HL-60 (cell line): ENCODE data around the gene HUWE1.
A peak's percentile ranks its signal among the peaks of the same experiment; 100 is the strongest.

Source experiments
- DNase-seq, 2 experiments: peaks; one replicate each; pipeline ENCODE4 v3.0.0-alpha.2; 2010 to 2020; ENCODE audit warnings: low read depth in 1 of 2, low spot score in 1 of 2
- H3K27ac ChIP-seq: fragments of 250-450 bp; sonication (Bioruptor Pico); replicated peaks from 2 replicates; pipeline ENCODE4 v1.5.1; 2020; ENCODE audit warnings: mild to moderate bottlenecking, moderate library complexity
- H3K27me3 ChIP-seq: fragments of 250-450 bp; sonication (Bioruptor Pico); 2 replicates; pipeline ENCODE4 v1.5.1; 2021; ENCODE audit warnings: mild to moderate bottlenecking, moderate library complexity; ENCODE audit not compliant: insufficient read depth, poor library complexity, severe bottlenecking
- H3K4me3 ChIP-seq: replicated peaks from 2 replicates; pipeline ENCODE4 v1.5.1; 2011; ENCODE audit warnings: mild to moderate bottlenecking, control low read depth, low read length; ENCODE audit not compliant: insufficient read depth
- CTCF ChIP-seq: IDR thresholded peaks from one replicate; pipeline ENCODE4 v1.5.1; 2011; ENCODE audit warnings: low read length, control low read depth, inconsistent platforms; ENCODE audit not compliant: insufficient read depth
- GABPA ChIP-seq: IDR thresholded peaks from 2 replicates; pipeline ENCODE4 v1.6.1; 2012; ENCODE audit warnings: low read depth
- POLR2AphosphoS5 ChIP-seq: IDR thresholded peaks from 2 replicates; pipeline ENCODE4 v1.6.1; 2012; ENCODE audit warnings: low read depth
- REST ChIP-seq: IDR thresholded peaks from 2 replicates; pipeline ENCODE4 v1.6.1; 2012; ENCODE audit warnings: low read depth; ENCODE audit not compliant: insufficient replicate concordance
- SPI1 ChIP-seq: IDR thresholded peaks from 2 replicates; pipeline ENCODE4 v1.6.1; 2012; ENCODE audit warnings: low read depth, mild to moderate bottlenecking, borderline replicate concordance

The HUWE1 gene

GRCh38 chrX:53718073-53718472, 31.6 kb upstream of the HUWE1 start:
- DNase-seq = no peak
- no peak for TF ChIP-seq GABPA
- TF ChIP-seq REST = no peak
- Histone ChIP-seq H3K27me3 (no peaks in the 10 kb centered on the region), H3K27ac (no peak overlapping the region), H3K4me3 (no peak overlapping the region)

GRCh38 chrX:53717205-53717604, 30.7 kb upstream of the HUWE1 start:
- DNase-seq = no peak
- H3K27ac ChIP-seq = no peak overlapping the region
- H3K27me3 ChIP-seq = no peaks in the 10 kb centered on the region
- H3K4me3 ChIP-seq = no peak overlapping the region
- TF ChIP-seq GABPA = no peak
- no peak for TF ChIP-seq POLR2AphosphoS5
- no peak for TF ChIP-seq CTCF
- no peak for TF ChIP-seq REST
- no peak for TF ChIP-seq SPI1

- TF ChIP-seq GABPA (no peak), SPI1 (no peak), CTCF (no peak), POLR2AphosphoS5 (no peak), REST (no peak)
- peak in 1 of 2 experiments; percentile 19 for DNase-seq
- Histone ChIP-seq H3K27me3 (no peaks in the 10 kb centered on the region), H3K4me3 (no peak overlapping the region), H3K27ac (no peak overlapping the region)
Measured at GRCh38 chrX:53716328-53717088, 30.0 kb upstream of the HUWE1 start.
